ENCODE results near the gene SORL1. TPM values are rescaled to one million over a fixed set of nuclear protein-coding genes. Genes with fewer than 3 reads are reported as not detected.

Gene SORL1
- total RNA-seq, 1 donor: 216 TPM

DNA sequence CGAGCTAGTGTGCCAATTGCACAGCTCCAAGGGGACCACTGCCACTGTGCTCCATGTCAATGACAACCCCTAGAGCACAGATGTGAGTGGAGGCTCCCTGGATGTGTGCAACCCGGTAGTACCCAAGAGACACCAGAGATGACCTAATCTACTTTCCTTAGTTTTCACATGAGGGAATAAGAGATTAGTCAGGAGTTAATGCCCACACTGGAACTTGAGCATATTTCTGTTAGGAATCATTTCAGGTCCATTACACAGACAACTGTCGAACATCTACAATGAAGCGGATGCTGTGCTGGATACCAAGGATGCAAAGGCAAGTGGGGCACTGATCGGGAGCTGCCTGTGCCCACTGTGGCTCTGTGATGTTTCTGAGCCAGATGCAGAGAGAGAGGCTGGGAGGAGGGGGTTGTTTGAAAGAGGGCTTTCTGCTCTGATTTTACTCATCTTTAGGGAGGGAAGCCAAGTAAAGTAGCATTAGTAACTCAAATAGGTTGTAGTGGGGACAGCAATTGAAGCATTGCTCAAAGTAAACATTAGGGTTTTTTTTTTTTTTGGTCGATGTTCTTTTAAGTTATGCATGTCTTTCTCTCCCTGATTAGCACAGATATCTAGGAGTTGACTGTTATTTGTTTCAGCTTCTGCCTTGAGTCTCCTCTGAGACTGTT lies 83.1 kb downstream of the SORL1 start:
- Histone ChIP-seq H3K27me3 (ENCODE audit: insufficient read depth, low read length) (no peaks in the 10 kb centered on the region), H3K4me1 (ENCODE audit: insufficient read depth, low read length) (peaks cover 8% of the 10 kb centered on the region), H3K9me3 (ENCODE audit: low read depth, low read length) (peaks cover 4% of the 10 kb centered on the region), H3K4me3 (ENCODE audit: low read length) (no peak overlapping the region)

DNA sequence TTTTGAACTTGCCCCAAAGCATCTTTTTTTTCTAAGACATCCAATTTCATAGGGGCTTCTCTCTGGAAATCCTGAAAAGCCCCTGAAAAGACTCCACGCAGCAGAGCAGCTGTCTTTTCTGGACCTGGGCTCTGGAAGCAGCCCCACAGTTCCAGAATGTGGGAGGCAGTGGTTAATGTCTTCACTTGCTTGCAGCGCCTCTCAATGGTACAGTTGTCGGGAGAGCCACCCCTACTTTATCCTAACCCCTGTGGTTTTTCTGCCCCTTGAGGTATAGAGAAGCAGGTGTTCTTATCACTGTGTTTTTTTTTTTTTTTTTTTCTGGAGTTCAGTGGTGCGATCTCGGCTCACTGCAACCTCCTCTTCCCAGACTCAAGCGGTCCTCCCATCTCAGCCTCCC lies 84.0 kb downstream of the SORL1 start:
- Histone ChIP-seq H3K4me3 (ENCODE audit: low read length) (no peak overlapping the region), H3K9me3 (ENCODE audit: low read depth, low read length) (no peaks in the 10 kb centered on the region), H3K27me3 (ENCODE audit: insufficient read depth, low read length) (no peaks in the 10 kb centered on the region), H3K4me1 (ENCODE audit: insufficient read depth, low read length) (peaks cover 8% of the 10 kb centered on the region)

DNA sequence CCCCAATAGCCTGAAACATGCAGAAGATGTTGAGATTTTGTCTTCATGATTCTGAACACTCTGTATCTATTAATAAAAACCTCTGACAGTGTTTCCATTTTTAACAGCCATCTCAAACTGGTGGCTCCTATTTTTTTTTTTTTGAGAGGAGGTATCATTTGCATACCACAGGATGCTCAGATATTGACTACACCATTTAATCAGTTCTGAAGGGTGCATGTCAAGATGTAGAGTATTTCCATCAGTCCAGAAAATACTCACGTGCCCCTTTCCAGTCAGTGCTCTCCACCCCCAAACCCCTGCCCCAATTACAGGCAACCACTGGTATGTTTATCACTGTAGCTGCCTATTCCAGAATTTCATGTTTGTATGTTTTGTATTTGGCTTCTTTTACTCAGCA lies 85.9 kb downstream of the SORL1 start:
- H3K27me3 ChIP-seq (ENCODE audit: insufficient read depth, low read length): no peaks in the 10 kb centered on the region
- H3K4me1 ChIP-seq (ENCODE audit: insufficient read depth, low read length): peaks cover 8% of the 10 kb centered on the region
- H3K4me3 ChIP-seq (ENCODE audit: low read length): no peak overlapping the region
- H3K9me3 ChIP-seq (ENCODE audit: low read depth, low read length): no peaks in the 10 kb centered on the region

DNA sequence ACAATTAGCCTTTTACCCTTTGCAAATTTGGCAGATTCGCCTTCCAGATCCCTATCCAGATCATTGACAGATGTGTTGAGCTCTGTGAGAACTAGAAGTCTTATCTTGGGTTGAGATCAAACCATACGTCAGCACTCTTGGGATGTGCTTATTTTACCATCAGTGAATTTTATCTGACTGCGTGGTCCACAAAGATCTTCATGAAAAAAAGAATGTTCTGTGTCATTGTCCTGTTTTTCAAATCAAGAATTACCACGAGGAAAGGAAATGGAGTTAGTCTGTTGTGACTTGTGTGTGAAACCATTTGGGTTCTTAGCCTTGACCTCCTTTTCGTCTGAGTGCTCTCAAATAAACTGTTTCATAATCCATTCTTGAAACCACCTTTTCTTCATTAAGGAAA lies 86.9 kb downstream of the SORL1 start:
- Histone ChIP-seq H3K4me3 (ENCODE audit: low read length) (no peak overlapping the region), H3K9me3 (ENCODE audit: low read depth, low read length) (no peaks in the 10 kb centered on the region), H3K27me3 (ENCODE audit: insufficient read depth, low read length) (no peaks in the 10 kb centered on the region), H3K4me1 (ENCODE audit: insufficient read depth, low read length) (peaks cover 17% of the 10 kb centered on the region)

DNA sequence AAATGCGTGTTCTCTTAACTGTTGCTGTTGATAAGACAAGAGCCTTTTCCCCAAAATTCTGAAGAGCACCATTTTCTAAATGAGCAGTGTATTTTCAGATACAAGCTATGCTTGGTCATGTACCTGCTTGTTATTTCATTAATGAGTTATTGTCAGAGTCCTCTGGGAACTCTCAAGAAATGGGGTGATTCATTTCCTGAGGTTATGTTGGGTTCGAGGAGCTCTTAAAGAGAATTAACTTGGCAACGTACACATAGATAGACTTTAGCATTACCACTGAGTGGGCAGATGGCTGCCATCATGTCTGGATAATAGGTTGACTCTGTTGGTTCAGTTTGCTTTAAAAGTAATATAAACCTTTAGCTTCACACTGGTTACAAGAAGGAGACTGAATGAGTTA lies 88.5 kb downstream of the SORL1 start:
- Histone ChIP-seq H3K9me3 (ENCODE audit: low read depth, low read length) (no peaks in the 10 kb centered on the region), H3K4me3 (ENCODE audit: low read length) (no peak overlapping the region)

DNA sequence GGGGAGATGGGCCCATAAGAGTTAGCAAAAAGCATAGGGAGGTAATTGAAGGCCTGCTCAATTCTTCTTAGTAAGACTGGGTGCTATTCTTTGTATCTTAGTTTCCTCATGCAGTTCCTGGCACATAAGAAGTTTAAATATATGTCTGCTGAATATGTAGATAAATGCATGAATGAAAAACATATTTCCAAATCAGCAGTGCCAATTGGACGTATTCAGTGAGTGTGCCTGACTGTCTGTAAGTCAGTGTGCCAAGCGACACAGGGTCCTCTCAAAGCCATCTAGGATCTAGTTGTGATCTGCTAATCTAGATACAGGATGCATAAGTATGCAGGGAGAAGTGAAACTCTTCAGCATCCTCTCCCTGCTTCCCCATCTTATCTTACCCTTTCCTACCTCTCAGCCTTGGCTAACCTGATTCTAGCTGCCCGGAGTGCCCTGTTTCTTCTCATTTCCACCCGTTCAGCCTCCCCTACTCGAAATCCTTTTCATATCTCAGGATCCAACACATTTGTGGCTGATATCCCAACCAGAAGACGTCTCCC lies 91.8 kb downstream of the SORL1 start:
- Histone ChIP-seq H3K4me1 (ENCODE audit: insufficient read depth, low read length) (peaks cover 31% of the 10 kb centered on the region), H3K9me3 (ENCODE audit: low read depth, low read length) (no peaks in the 10 kb centered on the region), H3K4me3 (ENCODE audit: low read length) (no peak overlapping the region), H3K27me3 (ENCODE audit: insufficient read depth, low read length) (no peaks in the 10 kb centered on the region)

More for the DNA sequence above, 88.5 kb downstream of the SORL1 start:
- Histone ChIP-seq H3K4me1 (ENCODE audit: insufficient read depth, low read length) (peaks cover 30% of the 10 kb centered on the region), H3K27me3 (ENCODE audit: insufficient read depth, low read length) (no peaks in the 10 kb centered on the region)

DNA sequence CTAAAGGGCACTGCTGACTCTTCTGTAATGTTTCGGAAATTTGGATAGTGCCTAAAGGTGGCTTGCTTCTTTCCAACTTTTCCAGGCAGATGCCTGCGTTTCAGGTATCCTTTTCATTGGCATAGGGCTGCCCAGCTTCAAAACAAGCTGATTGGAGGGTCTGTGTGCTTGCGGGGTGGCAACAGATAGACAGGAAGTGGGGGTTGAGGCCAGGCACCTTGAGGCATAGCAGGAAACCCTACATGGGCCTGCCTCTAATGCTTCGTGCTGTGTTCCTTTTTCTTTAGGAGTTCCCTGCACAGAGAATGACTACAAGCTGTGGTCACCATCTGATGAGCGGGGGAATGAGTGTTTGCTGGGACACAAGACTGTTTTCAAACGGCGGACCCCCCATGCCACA lies 92.8 kb downstream of the SORL1 start:
- peaks cover 31% of the 10 kb centered on the region for H3K4me1 ChIP-seq (ENCODE audit: insufficient read depth, low read length)
- H3K9me3 ChIP-seq (ENCODE audit: low read depth, low read length): no peaks in the 10 kb centered on the region
- no peak overlapping the region for H3K4me3 ChIP-seq (ENCODE audit: low read length)
- no peaks in the 10 kb centered on the region for H3K27me3 ChIP-seq (ENCODE audit: insufficient read depth, low read length)

DNA sequence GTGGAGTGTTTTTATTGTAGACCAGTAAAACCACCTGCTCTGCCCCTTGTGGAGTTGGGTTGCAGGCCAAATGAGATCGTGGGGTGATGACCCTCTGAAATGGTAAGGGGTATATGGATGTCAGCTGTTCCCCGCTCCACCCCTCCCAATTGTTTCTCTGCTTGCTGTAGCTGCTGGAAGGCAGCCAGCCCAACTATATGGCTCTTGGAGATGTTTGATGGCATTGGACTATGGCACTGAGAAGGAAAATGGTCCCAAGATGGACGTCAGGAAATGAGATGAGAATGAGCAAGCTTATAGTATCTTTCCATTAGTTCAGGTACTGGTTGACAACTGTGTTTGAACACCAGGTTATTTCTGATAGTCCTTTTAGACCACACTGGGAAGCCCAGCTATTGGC lies 95.5 kb downstream of the SORL1 start:
- H3K4me3 ChIP-seq (ENCODE audit: low read length): no peak overlapping the region
- H3K9me3 ChIP-seq (ENCODE audit: low read depth, low read length): no peaks in the 10 kb centered on the region
- no peaks in the 10 kb centered on the region for H3K27me3 ChIP-seq (ENCODE audit: insufficient read depth, low read length)
- peaks cover 31% of the 10 kb centered on the region for H3K4me1 ChIP-seq (ENCODE audit: insufficient read depth, low read length)

DNA sequence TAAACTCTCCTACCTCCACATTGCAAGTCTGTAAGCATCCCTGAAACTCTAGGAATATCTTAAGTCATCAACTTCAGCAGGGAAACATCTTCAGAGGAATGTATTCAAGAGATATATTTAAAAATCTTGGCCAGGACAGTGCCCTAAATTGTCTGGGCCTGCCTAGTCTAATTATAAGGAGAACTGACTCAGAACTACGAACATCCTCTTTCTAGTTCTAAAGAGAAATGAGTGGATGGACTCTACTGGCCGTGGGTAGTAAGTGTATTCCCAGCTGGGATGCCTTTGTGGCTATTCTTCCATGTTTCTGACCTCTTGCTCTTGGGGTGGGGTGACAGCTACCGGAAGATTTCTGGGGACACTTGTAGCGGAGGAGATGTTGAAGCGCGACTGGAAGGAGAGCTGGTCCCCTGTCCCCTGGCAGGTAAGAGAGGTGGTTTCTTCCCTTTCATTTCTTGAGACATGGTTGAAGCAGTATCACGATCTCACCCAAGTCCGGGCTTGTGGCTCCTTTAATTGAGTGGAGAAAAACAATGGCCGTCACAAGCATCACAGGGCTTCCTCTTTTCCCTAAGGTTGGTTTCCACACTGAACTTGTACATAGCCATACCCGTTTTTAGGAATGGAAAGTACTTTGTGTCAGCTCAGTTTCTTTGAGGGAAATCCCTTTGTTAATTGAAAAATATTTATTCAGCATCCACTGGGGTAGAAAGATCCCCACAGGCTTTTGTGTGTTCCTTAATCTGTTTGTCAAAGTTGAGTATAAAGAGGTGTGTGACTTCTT lies 98.3 kb downstream of the SORL1 start:
- peaks cover 11% of the 10 kb centered on the region for H3K4me1 ChIP-seq (ENCODE audit: insufficient read depth, low read length)
- H3K9me3 ChIP-seq (ENCODE audit: low read depth, low read length): no peaks in the 10 kb centered on the region
- no peaks in the 10 kb centered on the region for H3K27me3 ChIP-seq (ENCODE audit: insufficient read depth, low read length)
- H3K4me3 ChIP-seq (ENCODE audit: low read length): no peak overlapping the region

DNA sequence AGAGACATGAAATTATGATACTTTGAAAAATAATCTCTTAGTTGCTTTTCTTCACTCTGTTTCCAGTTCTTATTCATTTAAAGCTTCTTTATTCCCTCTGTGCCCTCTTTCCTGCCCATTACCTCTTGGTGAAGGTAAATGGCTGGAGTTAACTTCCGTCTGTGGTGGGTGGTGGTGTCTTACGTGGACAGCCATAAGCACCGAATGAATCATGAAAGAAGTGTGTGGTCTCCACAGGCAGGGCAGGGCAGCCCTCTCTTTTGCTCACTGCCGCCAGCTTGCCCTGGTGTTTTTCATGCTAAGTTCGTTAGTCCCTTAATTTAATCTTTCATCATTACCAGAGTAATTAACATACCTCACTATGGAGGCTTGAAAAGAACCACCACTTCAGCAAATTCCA lies 99.3 kb downstream of the SORL1 start:
- Histone ChIP-seq H3K4me3 (ENCODE audit: low read length) (no peak overlapping the region), H3K27me3 (ENCODE audit: insufficient read depth, low read length) (no peaks in the 10 kb centered on the region), H3K9me3 (ENCODE audit: low read depth, low read length) (no peaks in the 10 kb centered on the region), H3K4me1 (ENCODE audit: insufficient read depth, low read length) (peaks cover 1% of the 10 kb centered on the region)

DNA sequence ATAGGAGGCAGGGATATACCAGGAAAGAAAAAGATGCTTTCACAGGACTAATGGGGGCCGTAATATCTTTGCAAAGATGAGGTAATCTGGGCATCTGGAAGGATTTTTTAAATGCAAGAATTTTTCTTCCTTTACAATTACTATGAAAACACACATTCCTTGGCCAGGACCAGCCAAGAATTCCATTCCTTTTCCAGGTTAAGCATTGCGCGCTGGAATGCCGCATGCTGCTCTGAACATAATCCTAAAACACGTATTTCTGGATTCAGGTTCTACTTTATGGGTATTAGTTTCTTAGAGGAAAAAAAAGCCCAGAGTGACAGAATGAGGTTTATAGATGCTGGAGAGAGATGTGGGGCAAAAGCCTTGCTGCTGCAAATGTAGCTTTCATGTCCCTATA lies 100.0 kb downstream of the SORL1 start:
- no peaks in the 10 kb centered on the region for H3K27me3 ChIP-seq (ENCODE audit: insufficient read depth, low read length)
- no peak overlapping the region for H3K4me3 ChIP-seq (ENCODE audit: low read length)
- peaks cover 5% of the 10 kb centered on the region for H3K4me1 ChIP-seq (ENCODE audit: insufficient read depth, low read length)
- H3K9me3 ChIP-seq (ENCODE audit: low read depth, low read length): no peaks in the 10 kb centered on the region

DNA sequence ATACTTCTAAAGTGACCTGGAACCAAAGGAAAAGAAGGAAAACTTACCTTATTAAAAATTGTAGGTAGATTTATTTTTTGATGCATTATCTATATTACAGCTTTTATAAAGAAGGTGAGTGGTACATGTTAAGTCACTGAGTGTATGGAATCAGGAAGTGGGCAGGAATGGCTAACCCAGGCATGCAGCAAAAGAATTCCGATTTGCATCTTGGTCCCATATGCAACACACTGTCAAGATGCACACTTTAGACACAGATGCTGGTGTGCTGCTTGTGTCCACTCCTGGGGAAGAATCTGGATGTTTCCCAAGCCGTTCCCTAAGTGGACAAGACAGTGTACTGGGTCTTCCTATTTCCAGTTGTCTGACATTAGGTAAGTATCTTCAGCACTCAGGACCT lies 100.5 kb downstream of the SORL1 start:
- no peak overlapping the region for H3K4me3 ChIP-seq (ENCODE audit: low read length)
- no peaks in the 10 kb centered on the region for H3K9me3 ChIP-seq (ENCODE audit: low read depth, low read length)
- H3K27me3 ChIP-seq (ENCODE audit: insufficient read depth, low read length): no peaks in the 10 kb centered on the region
- peaks cover 5% of the 10 kb centered on the region for H3K4me1 ChIP-seq (ENCODE audit: insufficient read depth, low read length)

DNA sequence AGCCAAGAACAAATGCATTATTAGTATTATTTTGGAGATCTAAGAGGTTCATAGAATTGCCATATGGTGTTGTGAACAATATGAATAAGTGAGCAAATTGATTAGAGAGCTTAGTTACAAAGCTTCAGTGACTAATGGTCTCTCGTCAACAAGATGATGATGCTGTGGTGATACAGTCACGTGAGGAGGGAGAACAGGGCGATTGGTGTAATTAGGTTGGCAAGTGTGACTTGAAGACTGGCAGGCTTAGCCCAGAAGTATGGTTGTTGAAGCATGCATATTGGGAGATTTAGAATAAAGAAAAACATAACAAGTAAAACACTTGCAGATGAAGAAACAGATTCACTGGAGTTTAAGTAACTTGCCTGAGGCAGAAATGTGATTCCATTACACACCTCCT lies 101.3 kb downstream of the SORL1 start:
- Histone ChIP-seq H3K9me3 (ENCODE audit: low read depth, low read length) (no peaks in the 10 kb centered on the region), H3K4me1 (ENCODE audit: insufficient read depth, low read length) (peaks cover 5% of the 10 kb centered on the region), H3K27me3 (ENCODE audit: insufficient read depth, low read length) (no peaks in the 10 kb centered on the region), H3K4me3 (ENCODE audit: low read length) (no peak overlapping the region)

DNA sequence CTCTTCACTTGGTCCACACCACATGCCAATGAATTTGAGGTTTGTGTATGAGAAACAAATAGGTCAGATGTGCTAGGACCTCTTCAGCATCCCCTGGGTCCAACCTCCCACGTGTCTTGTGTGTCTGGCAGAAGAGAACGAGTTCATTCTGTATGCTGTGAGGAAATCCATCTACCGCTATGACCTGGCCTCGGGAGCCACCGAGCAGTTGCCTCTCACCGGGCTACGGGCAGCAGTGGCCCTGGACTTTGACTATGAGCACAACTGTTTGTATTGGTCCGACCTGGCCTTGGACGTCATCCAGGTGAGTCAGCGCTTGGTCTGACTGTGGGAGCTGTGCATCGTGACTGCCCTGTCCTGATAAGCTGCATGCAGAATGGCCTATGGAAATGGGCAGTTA lies 101.7 kb downstream of the SORL1 start:
- Histone ChIP-seq H3K4me1 (ENCODE audit: insufficient read depth, low read length) (peaks cover 5% of the 10 kb centered on the region), H3K4me3 (ENCODE audit: low read length) (no peak overlapping the region), H3K9me3 (ENCODE audit: low read depth, low read length) (no peaks in the 10 kb centered on the region), H3K27me3 (ENCODE audit: insufficient read depth, low read length) (no peaks in the 10 kb centered on the region)

DNA sequence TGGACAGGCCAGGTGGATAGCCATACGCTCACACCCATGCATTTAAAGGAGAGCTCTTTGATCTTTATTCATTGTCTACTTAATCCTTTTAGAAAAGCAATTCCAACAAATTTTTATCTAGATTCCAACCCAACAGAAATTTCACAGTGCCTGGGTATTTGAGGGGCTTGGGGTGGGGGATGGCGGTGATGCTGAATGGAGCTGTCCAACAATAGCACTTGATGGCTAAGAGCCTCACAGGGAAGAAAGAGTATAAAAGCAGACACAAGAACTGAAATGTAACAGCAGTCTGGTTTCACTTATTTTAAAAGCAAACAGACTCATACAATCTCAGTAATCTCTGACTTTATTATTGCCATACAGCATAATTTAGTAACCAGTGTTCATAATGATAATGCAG lies 102.4 kb downstream of the SORL1 start:
- no peak overlapping the region for H3K4me3 ChIP-seq (ENCODE audit: low read length)
- H3K9me3 ChIP-seq (ENCODE audit: low read depth, low read length): no peaks in the 10 kb centered on the region
- H3K4me1 ChIP-seq (ENCODE audit: insufficient read depth, low read length): peaks cover 5% of the 10 kb centered on the region
- no peaks in the 10 kb centered on the region for H3K27me3 ChIP-seq (ENCODE audit: insufficient read depth, low read length)

DNA sequence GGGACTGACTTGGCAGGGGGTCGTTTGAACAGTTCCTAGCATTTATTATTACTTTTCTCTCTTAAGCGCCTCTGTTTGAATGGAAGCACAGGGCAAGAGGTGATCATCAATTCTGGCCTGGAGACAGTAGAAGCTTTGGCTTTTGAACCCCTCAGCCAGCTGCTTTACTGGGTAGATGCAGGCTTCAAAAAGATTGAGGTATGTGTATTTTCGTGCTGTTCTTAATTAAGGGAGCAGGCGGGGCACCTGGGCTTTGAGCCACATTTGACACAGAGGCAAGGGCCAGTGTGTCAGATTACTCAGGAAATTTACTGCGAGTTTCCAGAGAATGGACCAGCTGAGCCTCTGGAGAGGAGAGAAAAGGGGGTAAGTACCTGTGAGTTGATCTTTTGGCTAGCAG lies 103.0 kb downstream of the SORL1 start:
- Histone ChIP-seq H3K27me3 (ENCODE audit: insufficient read depth, low read length) (no peaks in the 10 kb centered on the region), H3K9me3 (ENCODE audit: low read depth, low read length) (no peaks in the 10 kb centered on the region), H3K4me3 (ENCODE audit: low read length) (no peak overlapping the region), H3K4me1 (ENCODE audit: insufficient read depth, low read length) (peaks cover 5% of the 10 kb centered on the region)

All from mononuclear cell (primary cell).